Measurements from ENCODE around the gene CNTN6.

Gene CNTN6

DNA sequence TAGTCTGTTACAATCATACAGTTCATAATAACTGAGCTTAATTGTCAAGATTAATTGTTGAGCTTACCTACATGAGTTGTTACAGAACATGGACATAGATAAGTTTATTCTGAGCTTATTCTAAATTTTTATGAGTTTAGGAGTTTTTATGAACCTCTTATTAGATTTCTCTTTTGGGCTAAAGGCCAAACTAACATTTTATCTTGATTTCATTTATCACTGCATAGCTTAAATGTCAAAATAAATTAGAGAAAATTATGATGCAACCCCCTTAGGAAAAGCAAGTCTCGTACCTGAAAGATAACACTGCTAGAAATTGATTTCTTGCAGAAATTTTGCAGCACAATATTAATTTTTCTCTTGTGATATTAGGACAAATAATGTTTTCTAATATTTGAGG is 54.5 kb downstream of the CNTN6 start:
- H2BK5ac ChIP-seq (ENCODE audit: low read depth, low read length, poor library complexity, severe bottlenecking) = no peak overlapping the region

GRCh38 chr3:1147819-1148218 is 55.0 kb downstream of the CNTN6 start:
- no peaks in the 10 kb centered on the region for H3K27me3 ChIP-seq (ENCODE audit: control insufficient read depth in 1 of 2, insufficient read depth in 1 of 2, low read length in 2 of 2)
- H4K8ac ChIP-seq (ENCODE audit: low read length) = no peak overlapping the region
- no peak overlapping the region for H2BK5ac ChIP-seq (ENCODE audit: low read depth, low read length, poor library complexity, severe bottlenecking)
- no peaks in the 10 kb centered on the region for H3K79me1 ChIP-seq (replicated peaks; ENCODE audit: low read length, poor library complexity, severe bottlenecking)
- 86% methylated on average over 2 of the region's 2 CpGs for WGBS
- H3K14ac ChIP-seq (ENCODE audit: low read length in 2 of 2) = no peak overlapping the region
- H3K4ac ChIP-seq (ENCODE audit: low read depth in 1 of 2, low read length in 2 of 2) = no peak overlapping the region
- H2BK120ac ChIP-seq (ENCODE audit: low read depth, low read length) = no peak overlapping the region
- H2BK12ac ChIP-seq (ENCODE audit: low read length in 2 of 2) = no peak overlapping the region
- H2BK15ac ChIP-seq (ENCODE audit: low read depth, poor library complexity, severe bottlenecking) = no peak overlapping the region
- no peaks in the 10 kb centered on the region for H3K36me3 ChIP-seq (ENCODE audit: control insufficient read depth in 1 of 2, insufficient read depth in 2 of 2, low read depth in 1 of 2, low read length in 2 of 2)
- DNase-seq = no peak
- no peaks in the 10 kb centered on the region for H3K9me3 ChIP-seq (ENCODE audit: control insufficient read depth, low read length)
- H4K91ac ChIP-seq (ENCODE audit: low read length) = no peak overlapping the region
- H2AFZ ChIP-seq (ENCODE audit: low read depth, low read length) = no peak overlapping the region
- no peak overlapping the region for H3K18ac ChIP-seq (ENCODE audit: low read depth in 1 of 2, low read length in 2 of 2)
- no peak overlapping the region for H2AK5ac ChIP-seq (ENCODE audit: low read length, severe bottlenecking)
- H3K4me3 ChIP-seq (ENCODE audit: insufficient read depth in 1 of 2, low read depth in 1 of 2, low read length in 2 of 2) = no peak overlapping the region
- no peak overlapping the region for H3K23ac ChIP-seq (ENCODE audit: low read length in 2 of 2)
- no peaks in the 10 kb centered on the region for H3K4me1 ChIP-seq (ENCODE audit: control insufficient read depth, insufficient read depth, low read depth, low read length)
- no peak overlapping the region for H3K4me2 ChIP-seq (ENCODE audit: low read length, poor library complexity, severe bottlenecking)
- no peak overlapping the region for H3K9ac ChIP-seq (ENCODE audit: low read length)
- H3K27ac ChIP-seq (ENCODE audit: low read length, poor library complexity, severe bottlenecking) = no peak overlapping the region

More for the DNA sequence above, 54.5 kb downstream of the CNTN6 start:
- no peaks in the 10 kb centered on the region for H3K27me3 ChIP-seq (ENCODE audit: control insufficient read depth in 1 of 2, insufficient read depth in 1 of 2, low read length in 2 of 2)
- no peak overlapping the region for H2BK120ac ChIP-seq (ENCODE audit: low read depth, low read length)
- no peak for DNase-seq
- no CpG with 5 or more reads among the region's 1 CpG for WGBS
- H3K4me3 ChIP-seq (ENCODE audit: insufficient read depth in 1 of 2, low read depth in 1 of 2, low read length in 2 of 2) = no peak overlapping the region
- H2AK5ac ChIP-seq (ENCODE audit: low read length, severe bottlenecking) = no peak overlapping the region
- H3K23ac ChIP-seq (ENCODE audit: low read length in 2 of 2) = no peak overlapping the region
- no peak overlapping the region for H3K4ac ChIP-seq (ENCODE audit: low read depth in 1 of 2, low read length in 2 of 2)
- no peaks in the 10 kb centered on the region for H3K9me3 ChIP-seq (ENCODE audit: control insufficient read depth, low read length)
- no peak overlapping the region for H2AFZ ChIP-seq (ENCODE audit: low read depth, low read length)
- no peak overlapping the region for H3K27ac ChIP-seq (ENCODE audit: low read length, poor library complexity, severe bottlenecking)
- no peak overlapping the region for H3K9ac ChIP-seq (ENCODE audit: low read length)
- no peak overlapping the region for H3K18ac ChIP-seq (ENCODE audit: low read depth in 1 of 2, low read length in 2 of 2)
- no peaks in the 10 kb centered on the region for H3K4me1 ChIP-seq (ENCODE audit: control insufficient read depth, insufficient read depth, low read depth, low read length)
- no peak overlapping the region for H4K91ac ChIP-seq (ENCODE audit: low read length)
- H3K4me2 ChIP-seq (ENCODE audit: low read length, poor library complexity, severe bottlenecking) = no peak overlapping the region
- no peak overlapping the region for H2BK12ac ChIP-seq (ENCODE audit: low read length in 2 of 2)
- no peaks in the 10 kb centered on the region for H3K36me3 ChIP-seq (ENCODE audit: control insufficient read depth in 1 of 2, insufficient read depth in 2 of 2, low read depth in 1 of 2, low read length in 2 of 2)
- H2BK15ac ChIP-seq (ENCODE audit: low read depth, poor library complexity, severe bottlenecking) = no peak overlapping the region
- no peak overlapping the region for H3K14ac ChIP-seq (ENCODE audit: low read length in 2 of 2)
- no peak overlapping the region for H4K8ac ChIP-seq (ENCODE audit: low read length)
- H3K79me1 ChIP-seq (replicated peaks; ENCODE audit: low read length, poor library complexity, severe bottlenecking) = no peaks in the 10 kb centered on the region

- Histone ChIP-seq H2BK15ac (ENCODE audit: low read depth, poor library complexity, severe bottlenecking) (no peak overlapping the region), H3K4me1 (ENCODE audit: control insufficient read depth, insufficient read depth, low read depth, low read length) (no peaks in the 10 kb centered on the region), H2BK12ac (ENCODE audit: low read length in 2 of 2) (no peak overlapping the region), H3K4me2 (ENCODE audit: low read length, poor library complexity, severe bottlenecking) (no peak overlapping the region), H2AFZ (ENCODE audit: low read depth, low read length) (no peak overlapping the region), H4K91ac (ENCODE audit: low read length) (no peak overlapping the region), H3K4me3 (ENCODE audit: insufficient read depth in 1 of 2, low read depth in 1 of 2, low read length in 2 of 2) (no peak overlapping the region), H3K27ac (ENCODE audit: low read length, poor library complexity, severe bottlenecking) (no peak overlapping the region), H4K8ac (ENCODE audit: low read length) (no peak overlapping the region), H3K4ac (ENCODE audit: low read depth in 1 of 2, low read length in 2 of 2) (no peak overlapping the region), H2BK120ac (ENCODE audit: low read depth, low read length) (no peak overlapping the region), H2AK5ac (ENCODE audit: low read length, severe bottlenecking) (no peak overlapping the region), H3K36me3 (ENCODE audit: control insufficient read depth in 1 of 2, insufficient read depth in 2 of 2, low read depth in 1 of 2, low read length in 2 of 2) (no peaks in the 10 kb centered on the region), H3K18ac (ENCODE audit: low read depth in 1 of 2, low read length in 2 of 2) (no peak overlapping the region), H3K9me3 (ENCODE audit: control insufficient read depth, low read length) (peaks cover 13% of the 10 kb centered on the region), H3K14ac (ENCODE audit: low read length in 2 of 2) (no peak overlapping the region), H3K27me3 (ENCODE audit: control insufficient read depth in 1 of 2, insufficient read depth in 1 of 2, low read length in 2 of 2) (no peaks in the 10 kb centered on the region), H3K23ac (ENCODE audit: low read length in 2 of 2) (no peak overlapping the region), H3K9ac (ENCODE audit: low read length) (no peak overlapping the region), H3K79me1 (replicated peaks; ENCODE audit: low read length, poor library complexity, severe bottlenecking) (no peaks in the 10 kb centered on the region), H2BK5ac (ENCODE audit: low read depth, low read length, poor library complexity, severe bottlenecking) (no peak overlapping the region)
- WGBS = 68% methylated on average over 2 of the region's 2 CpGs
- DNase-seq = no peak
Measured at GRCh38 chr3:1164101-1164500, 71.3 kb downstream of the CNTN6 start.

- WGBS = 76% methylated on average over 3 of the region's 3 CpGs
- no peak overlapping the region for H3K14ac ChIP-seq (ENCODE audit: low read length in 2 of 2)
Measured at GRCh38 chr3:1171320-1171719, 78.5 kb downstream of the CNTN6 start.

More at GRCh38 chr3:1171320-1171719, 78.5 kb downstream of the CNTN6 start:
- no peak overlapping the region for H2AFZ ChIP-seq (ENCODE audit: low read depth, low read length)
- DNase-seq = no peak
- H3K79me1 ChIP-seq (replicated peaks; ENCODE audit: low read length, poor library complexity, severe bottlenecking) = no peaks in the 10 kb centered on the region
- H3K9ac ChIP-seq (ENCODE audit: low read length) = no peak overlapping the region
- no peak overlapping the region for H2BK120ac ChIP-seq (ENCODE audit: low read depth, low read length)
- H3K4me2 ChIP-seq (ENCODE audit: low read length, poor library complexity, severe bottlenecking) = no peak overlapping the region
- H3K36me3 ChIP-seq (ENCODE audit: control insufficient read depth in 1 of 2, insufficient read depth in 2 of 2, low read depth in 1 of 2, low read length in 2 of 2) = no peaks in the 10 kb centered on the region
- no peak overlapping the region for H2AK5ac ChIP-seq (ENCODE audit: low read length, severe bottlenecking)
- H3K27me3 ChIP-seq (ENCODE audit: control insufficient read depth in 1 of 2, insufficient read depth in 1 of 2, low read length in 2 of 2) = no peaks in the 10 kb centered on the region
- no peaks in the 10 kb centered on the region for H3K9me3 ChIP-seq (ENCODE audit: control insufficient read depth, low read length)
- no peak overlapping the region for H4K8ac ChIP-seq (ENCODE audit: low read length)
- no peak overlapping the region for H3K4me3 ChIP-seq (ENCODE audit: insufficient read depth in 1 of 2, low read depth in 1 of 2, low read length in 2 of 2)
- H4K91ac ChIP-seq (ENCODE audit: low read length) = no peak overlapping the region
- no peak overlapping the region for H2BK15ac ChIP-seq (ENCODE audit: low read depth, poor library complexity, severe bottlenecking)
- no peaks in the 10 kb centered on the region for H3K4me1 ChIP-seq (ENCODE audit: control insufficient read depth, insufficient read depth, low read depth, low read length)
- H2BK5ac ChIP-seq (ENCODE audit: low read depth, low read length, poor library complexity, severe bottlenecking) = no peak overlapping the region
- no peak overlapping the region for H3K23ac ChIP-seq (ENCODE audit: low read length in 2 of 2)
- H3K27ac ChIP-seq (ENCODE audit: low read length, poor library complexity, severe bottlenecking) = no peak overlapping the region
- no peak overlapping the region for H3K18ac ChIP-seq (ENCODE audit: low read depth in 1 of 2, low read length in 2 of 2)
- no peak overlapping the region for H3K4ac ChIP-seq (ENCODE audit: low read depth in 1 of 2, low read length in 2 of 2)
- H2BK12ac ChIP-seq (ENCODE audit: low read length in 2 of 2) = no peak overlapping the region
